GM12873 (cell line): ENCODE measurements around the gene OPTC.

Experiments used
- TF ChIP-seq, protein P1 (sequence below): IDR thresholded peaks from 2 replicates; pipeline ENCODE4 v1.5.1; 2012; ENCODE audit warnings: low read depth, mild to moderate bottlenecking, moderate library complexity, low read length, control low read depth; ENCODE audit not compliant: insufficient read depth; ENCODE audit errors: missing control alignments

OPTC gene

GRCh38 chr1:203525685-203526084, 31.7 kb downstream of the OPTC start:
- TF ChIP-seq, protein P1, sequence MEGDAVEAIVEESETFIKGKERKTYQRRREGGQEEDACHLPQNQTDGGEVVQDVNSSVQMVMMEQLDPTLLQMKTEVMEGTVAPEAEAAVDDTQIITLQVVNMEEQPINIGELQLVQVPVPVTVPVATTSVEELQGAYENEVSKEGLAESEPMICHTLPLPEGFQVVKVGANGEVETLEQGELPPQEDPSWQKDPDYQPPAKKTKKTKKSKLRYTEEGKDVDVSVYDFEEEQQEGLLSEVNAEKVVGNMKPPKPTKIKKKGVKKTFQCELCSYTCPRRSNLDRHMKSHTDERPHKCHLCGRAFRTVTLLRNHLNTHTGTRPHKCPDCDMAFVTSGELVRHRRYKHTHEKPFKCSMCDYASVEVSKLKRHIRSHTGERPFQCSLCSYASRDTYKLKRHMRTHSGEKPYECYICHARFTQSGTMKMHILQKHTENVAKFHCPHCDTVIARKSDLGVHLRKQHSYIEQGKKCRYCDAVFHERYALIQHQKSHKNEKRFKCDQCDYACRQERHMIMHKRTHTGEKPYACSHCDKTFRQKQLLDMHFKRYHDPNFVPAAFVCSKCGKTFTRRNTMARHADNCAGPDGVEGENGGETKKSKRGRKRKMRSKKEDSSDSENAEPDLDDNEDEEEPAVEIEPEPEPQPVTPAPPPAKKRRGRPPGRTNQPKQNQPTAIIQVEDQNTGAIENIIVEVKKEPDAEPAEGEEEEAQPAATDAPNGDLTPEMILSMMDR: no peak

GRCh38 chr1:203526130-203526529, 32.2 kb downstream of the OPTC start:
- TF ChIP-seq, protein P1: no peak

- TF ChIP-seq, protein P1: no peak
Observed at GRCh38 chr1:203526572-203526971, 32.6 kb downstream of the OPTC start.

GRCh38 chr1:203527013-203527412, 33.1 kb downstream of the OPTC start:
- TF ChIP-seq, protein P1: no peak

DNA sequence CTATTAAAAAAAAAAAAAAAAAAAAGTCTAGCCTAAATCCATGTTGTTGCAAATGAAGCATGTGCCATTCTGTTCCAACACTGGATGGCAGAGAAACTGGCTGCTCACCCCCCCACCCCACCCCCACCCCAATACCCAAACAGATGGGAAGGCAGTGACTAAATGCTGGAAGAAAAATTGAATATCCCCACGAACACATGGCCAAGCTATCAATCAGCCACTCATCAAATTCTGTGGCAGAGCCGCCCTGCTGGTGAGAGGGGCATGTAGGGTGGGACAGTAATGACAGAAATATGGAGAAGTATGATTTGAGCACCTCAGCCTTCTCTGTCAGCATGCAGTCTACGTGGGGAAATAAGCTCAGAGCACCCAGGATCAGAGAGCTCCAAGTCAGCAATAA, 34.1 kb downstream of the OPTC start:
- TF ChIP-seq, protein P1: no peak

DNA sequence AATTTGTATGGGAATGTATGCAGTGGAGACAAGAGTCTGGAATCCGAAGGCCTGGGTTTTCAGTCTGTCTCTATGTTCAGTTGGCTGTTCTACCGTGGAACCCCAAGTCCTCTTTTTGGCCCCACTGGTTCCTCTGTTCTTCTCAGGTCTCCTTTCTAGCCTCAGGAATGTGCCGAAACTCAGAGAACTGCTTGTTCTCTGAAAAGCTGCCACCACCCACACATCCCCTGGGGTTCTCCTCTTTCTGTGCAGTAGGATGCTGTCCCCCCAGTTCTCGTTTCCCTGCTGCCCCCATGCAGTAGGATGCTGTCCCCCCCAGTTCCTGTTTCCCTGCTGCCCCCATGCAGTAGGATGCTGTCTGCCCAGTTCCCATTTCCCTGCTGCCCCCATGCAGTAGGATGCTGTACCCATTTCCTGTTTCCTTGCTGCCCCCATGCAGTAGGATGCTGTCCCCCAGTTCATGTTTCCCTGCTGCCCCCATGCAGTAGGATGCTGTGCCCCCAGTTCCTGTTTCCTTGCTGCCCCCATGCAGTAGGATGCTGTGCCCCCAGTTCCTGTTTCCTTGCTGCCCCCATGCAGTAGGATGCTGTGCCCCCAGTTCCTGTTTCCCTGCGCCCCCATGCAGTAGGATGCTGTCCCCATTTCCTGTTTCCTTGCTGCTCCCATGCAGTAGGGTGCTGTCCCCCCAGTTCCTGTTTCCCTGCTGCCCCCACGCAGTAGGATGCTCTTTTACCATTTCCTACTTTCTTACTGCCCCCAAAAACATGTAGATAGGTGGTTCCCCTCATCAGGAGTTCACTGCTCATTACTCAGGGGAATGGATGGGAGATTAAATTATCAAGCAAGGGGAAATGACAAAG, 35.3 kb downstream of the OPTC start:
- TF ChIP-seq, protein P1: no peak

GRCh38 chr1:203531063-203531462, 37.1 kb downstream of the OPTC start:
- TF ChIP-seq, protein P1: no peak
